Right atrium auricular region (tissue), 2 donors: ENCODE results near the gene HOXA2. TPM values are rescaled to one million over a fixed set of nuclear protein-coding genes. Genes with fewer than 3 reads are reported as not detected.

Source experiments
- DNase-seq: peaks from one replicate; pipeline ENCODE4 v3.0.0-alpha.2; 2019; ENCODE audit warnings: low spot score
- H3K27ac ChIP-seq, 2 donors: fragments of 200-600 bp; sonication (generic); 1 replicate in 1 of 2; 2 replicates in 1 of 2; pipeline ENCODE4 v1.5.1; 2016 to 2019
- H3K27me3 ChIP-seq, 2 donors: fragments of 200-600 bp; sonication (generic); one replicate each; pipeline versions ENCODE4 v1.5.1 to v1.6.0; 2017 to 2019
- H3K36me3 ChIP-seq: fragments of 200-600 bp; sonication (generic); one replicate; pipeline ENCODE4 v1.5.1; 2016
- H3K4me1 ChIP-seq, 2 donors: fragments of 200-600 bp; sonication (generic); one replicate each; pipeline versions ENCODE4 v1.5.1 to v1.6.0; 2017 to 2019
- H3K4me3 ChIP-seq, 2 donors: fragments of 200-600 bp; sonication (generic); 1 replicate in 1 of 2; 2 replicates in 1 of 2; pipeline ENCODE4 v1.5.1; 2017 to 2019; ENCODE audit warnings: mild to moderate bottlenecking in 1 of 2, moderate library complexity in 1 of 2
- H3K9me3 ChIP-seq, 2 donors: fragments of 200-600 bp; sonication (generic); one replicate each; pipeline ENCODE4 v1.5.1; 2019
- total RNA-seq, 2 donors: library from RNA; depleted of rRNA; stranded (reverse); fragments of >200 nt; gene quantifications; one replicate each; pipeline ENCODE4 v1.1.0, GENCODE V29; 2016
- TF ChIP-seq, protein P1 (sequence below), 2 donors: fragments of 200-600 bp; sonication (generic); IDR thresholded peaks; one replicate each; pipeline ENCODE4 v1.5.1; 2019; ENCODE audit warnings: antibody characterized with exemption in 2 of 2

Gene HOXA2
- total RNA-seq, 2 donors from 2014 or later: 0.16 to 0.33 TPM

DNA sequence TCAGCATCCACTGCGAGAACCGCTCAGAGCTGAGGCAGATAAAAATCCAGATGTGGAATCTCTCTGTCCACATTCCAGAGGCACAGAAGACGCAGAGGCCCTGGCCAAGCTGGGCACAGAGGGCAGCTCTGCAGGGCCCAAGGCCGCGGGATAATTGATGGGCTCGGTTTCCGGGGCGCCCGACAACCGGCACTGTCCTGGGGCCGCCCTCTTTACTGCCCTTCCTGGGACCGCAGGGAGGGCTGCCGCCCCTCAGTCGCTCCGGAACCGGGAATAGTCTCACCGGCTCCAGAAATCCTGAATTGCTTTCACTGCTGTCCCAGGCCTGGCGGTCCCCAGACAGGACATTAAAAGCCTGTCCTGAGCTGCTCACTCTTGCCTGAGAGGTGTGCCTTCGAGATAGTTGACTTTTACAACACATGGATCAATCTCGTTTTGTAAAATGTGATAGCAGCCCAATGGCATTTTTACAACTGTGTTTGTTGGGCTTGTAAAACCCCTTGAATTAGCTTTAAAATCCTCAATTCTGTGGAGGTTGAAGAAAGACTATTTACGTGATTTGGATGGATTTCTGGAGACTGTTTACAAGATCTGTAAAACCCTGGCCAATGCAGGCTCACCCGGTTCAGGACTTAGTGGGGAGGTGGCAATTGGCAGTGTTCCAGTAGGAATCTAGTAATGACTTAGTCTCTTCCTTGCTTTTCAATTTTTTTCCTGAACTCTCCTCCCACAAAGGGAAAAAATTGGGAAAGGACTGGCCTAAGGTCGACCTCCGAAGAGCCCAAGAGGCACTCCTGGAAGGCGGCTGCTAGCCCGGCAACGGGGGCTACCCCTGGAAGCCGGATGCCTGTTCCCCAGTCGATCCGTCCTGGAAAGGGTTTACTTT lies 46.5 kb upstream of the HOXA2 start:
- no peak for DNase-seq
- Histone ChIP-seq H3K4me1 (peaks cover 0 to 57% of the 10 kb centered on the region in 2 donors), H3K4me3 (no peak overlapping the region), H3K27me3 (peaks cover 57 to 97% of the 10 kb centered on the region in 2 donors), H3K9me3 (no peaks in the 10 kb centered on the region), H3K27ac (no peak overlapping the region), H3K36me3 (no peaks in the 10 kb centered on the region)
- TF ChIP-seq, protein P1, sequence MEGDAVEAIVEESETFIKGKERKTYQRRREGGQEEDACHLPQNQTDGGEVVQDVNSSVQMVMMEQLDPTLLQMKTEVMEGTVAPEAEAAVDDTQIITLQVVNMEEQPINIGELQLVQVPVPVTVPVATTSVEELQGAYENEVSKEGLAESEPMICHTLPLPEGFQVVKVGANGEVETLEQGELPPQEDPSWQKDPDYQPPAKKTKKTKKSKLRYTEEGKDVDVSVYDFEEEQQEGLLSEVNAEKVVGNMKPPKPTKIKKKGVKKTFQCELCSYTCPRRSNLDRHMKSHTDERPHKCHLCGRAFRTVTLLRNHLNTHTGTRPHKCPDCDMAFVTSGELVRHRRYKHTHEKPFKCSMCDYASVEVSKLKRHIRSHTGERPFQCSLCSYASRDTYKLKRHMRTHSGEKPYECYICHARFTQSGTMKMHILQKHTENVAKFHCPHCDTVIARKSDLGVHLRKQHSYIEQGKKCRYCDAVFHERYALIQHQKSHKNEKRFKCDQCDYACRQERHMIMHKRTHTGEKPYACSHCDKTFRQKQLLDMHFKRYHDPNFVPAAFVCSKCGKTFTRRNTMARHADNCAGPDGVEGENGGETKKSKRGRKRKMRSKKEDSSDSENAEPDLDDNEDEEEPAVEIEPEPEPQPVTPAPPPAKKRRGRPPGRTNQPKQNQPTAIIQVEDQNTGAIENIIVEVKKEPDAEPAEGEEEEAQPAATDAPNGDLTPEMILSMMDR (IDR thresholded peaks at IDR 0.05): no peak

GRCh38 chr7:27148031-27148755 lies 45.7 kb upstream of the HOXA2 start:
- Histone ChIP-seq H3K4me1 (peaks cover 0 to 66% of the 10 kb centered on the region in 2 donors), H3K36me3 (no peaks in the 10 kb centered on the region), H3K4me3 (peak overlapping the region in 1 of 2 donors; percentile 34), H3K27me3 (peaks cover 52 to 95% of the 10 kb centered on the region in 2 donors), H3K27ac (no peak overlapping the region), H3K9me3 (no peaks in the 10 kb centered on the region)
- TF ChIP-seq, protein P1 (IDR thresholded peaks at IDR 0.05): no peak
- no peak for DNase-seq

DNA sequence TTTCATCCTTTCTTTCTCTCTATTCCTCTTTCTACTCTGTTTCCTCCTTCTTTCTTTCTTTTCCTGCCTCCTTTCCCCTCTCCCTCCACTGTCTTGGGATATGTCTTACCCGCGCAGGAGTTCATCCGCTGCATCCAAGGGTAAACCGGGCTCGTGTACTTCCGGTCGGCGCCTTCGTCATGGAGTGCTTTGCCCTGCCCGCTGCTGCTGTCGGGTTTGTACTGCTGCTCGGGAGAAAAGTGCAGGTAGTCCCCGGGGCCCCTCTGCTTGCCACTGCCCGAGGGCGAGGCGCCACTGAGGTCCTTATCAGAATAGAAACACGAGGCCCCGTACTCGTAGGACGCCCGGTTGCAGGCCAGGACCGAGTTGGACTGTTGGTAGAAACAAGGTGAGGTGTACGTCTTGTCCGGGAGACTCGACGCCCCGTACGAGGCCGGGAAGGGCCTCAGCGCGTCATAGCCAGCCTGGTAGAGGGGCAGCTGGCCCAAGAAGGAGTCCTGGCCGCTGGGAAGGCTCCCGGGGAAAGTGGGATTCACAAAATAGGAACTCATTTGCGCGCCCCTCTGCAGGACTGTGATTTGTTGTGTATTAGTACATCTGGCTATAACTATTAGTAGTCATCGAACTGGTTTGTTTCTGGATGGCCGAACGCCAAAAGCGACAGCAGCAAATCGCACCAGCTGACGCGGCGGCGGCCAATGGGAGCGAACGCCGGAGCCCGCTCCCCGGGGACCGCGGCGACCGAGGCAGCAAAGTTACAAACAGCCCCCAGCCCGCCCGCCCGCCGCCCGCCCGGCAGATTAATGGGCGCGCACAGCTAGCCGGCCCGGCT lies 44.9 kb upstream of the HOXA2 start, which contains the start of gene HOXA6:
HOXA6 (minus strand) TSS at position 576 of the 832 bp plus-strand sequence; CDS start at position 551, 25 bp downstream.
- Histone ChIP-seq H3K27me3 (peaks cover 52 to 95% of the 10 kb centered on the region in 2 donors), H3K4me3 (peak within 1 kb of the TSS in 1 of 2 donors; percentile 34), H3K4me1 (peaks cover 0 to 69% of the 10 kb centered on the region in 2 donors), H3K36me3 (no peaks in the 10 kb centered on the region), H3K9me3 (no peaks in the 10 kb centered on the region), H3K27ac (no peak within 1 kb of the TSS)
- TF ChIP-seq, protein P1 (IDR thresholded peaks at IDR 0.05): no peak
- no peak for DNase-seq

- TF ChIP-seq, protein P1 (IDR thresholded peaks at IDR 0.05): no peak
- peaks cover 0 to 66% of the 10 kb centered on the region in 2 donors for H3K4me1 ChIP-seq
- no peak for DNase-seq
- no peak overlapping the region for H3K4me3 ChIP-seq
- peaks cover 53 to 95% of the 10 kb centered on the region in 2 donors for H3K27me3 ChIP-seq
- no peak overlapping the region for H3K27ac ChIP-seq
- no peaks in the 10 kb centered on the region for H3K36me3 ChIP-seq
- no peaks in the 10 kb centered on the region for H3K9me3 ChIP-seq
These were observed 44.2 kb upstream of the HOXA2 start for GRCh38 chr7:27146491-27147198.
